ENCODE data around the gene GRIA3.

DNA sequence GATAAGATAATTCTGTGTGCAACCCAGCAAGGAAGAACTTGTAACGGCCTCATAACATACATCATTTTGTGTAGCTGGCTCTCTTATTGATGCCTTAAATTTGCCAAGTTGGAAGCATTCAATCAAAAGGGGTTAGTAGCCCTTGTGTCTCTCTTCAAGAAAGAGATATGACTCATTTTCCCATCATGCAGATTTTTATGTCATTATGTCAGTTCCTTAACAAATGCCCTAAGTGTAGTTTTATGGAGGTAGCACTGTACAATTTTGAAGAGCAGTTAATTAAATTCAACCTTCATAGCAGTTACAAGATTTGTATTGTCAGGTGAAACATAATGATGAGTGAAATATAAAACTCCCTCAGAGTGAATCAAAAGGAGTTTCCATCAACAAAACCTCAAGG lies 215.6 kb downstream of the GRIA3 start:
- no peak for TF ChIP-seq EZH2 (IDR thresholded peaks at IDR 0.05; ENCODE audit: low read length, missing control alignments)
- TF ChIP-seq, protein P1, sequence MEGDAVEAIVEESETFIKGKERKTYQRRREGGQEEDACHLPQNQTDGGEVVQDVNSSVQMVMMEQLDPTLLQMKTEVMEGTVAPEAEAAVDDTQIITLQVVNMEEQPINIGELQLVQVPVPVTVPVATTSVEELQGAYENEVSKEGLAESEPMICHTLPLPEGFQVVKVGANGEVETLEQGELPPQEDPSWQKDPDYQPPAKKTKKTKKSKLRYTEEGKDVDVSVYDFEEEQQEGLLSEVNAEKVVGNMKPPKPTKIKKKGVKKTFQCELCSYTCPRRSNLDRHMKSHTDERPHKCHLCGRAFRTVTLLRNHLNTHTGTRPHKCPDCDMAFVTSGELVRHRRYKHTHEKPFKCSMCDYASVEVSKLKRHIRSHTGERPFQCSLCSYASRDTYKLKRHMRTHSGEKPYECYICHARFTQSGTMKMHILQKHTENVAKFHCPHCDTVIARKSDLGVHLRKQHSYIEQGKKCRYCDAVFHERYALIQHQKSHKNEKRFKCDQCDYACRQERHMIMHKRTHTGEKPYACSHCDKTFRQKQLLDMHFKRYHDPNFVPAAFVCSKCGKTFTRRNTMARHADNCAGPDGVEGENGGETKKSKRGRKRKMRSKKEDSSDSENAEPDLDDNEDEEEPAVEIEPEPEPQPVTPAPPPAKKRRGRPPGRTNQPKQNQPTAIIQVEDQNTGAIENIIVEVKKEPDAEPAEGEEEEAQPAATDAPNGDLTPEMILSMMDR (conservative IDR thresholded peaks at IDR 0.05 in 1 of 2, IDR thresholded peaks at IDR 0.05 in 1 of 2; ENCODE audit: low read depth in 1 of 2, low read length in 2 of 2), result no peak

Data from fibroblast of lung (primary cell).